Medulla oblongata (tissue), 1 donor: Measurements from ENCODE around the gene ABCA1.
"Not testable (repeated sequence)": the region's sequence is repeated elsewhere in the genome, so short reads cannot be mapped to it uniquely, and the experiment has no call there.

Source experiments
- DNase-seq: peaks from one replicate; pipeline ENCODE4 v3.0.0-alpha.2; 2015; ENCODE audit errors: extremely low spot score

Gene ABCA1

DNA sequence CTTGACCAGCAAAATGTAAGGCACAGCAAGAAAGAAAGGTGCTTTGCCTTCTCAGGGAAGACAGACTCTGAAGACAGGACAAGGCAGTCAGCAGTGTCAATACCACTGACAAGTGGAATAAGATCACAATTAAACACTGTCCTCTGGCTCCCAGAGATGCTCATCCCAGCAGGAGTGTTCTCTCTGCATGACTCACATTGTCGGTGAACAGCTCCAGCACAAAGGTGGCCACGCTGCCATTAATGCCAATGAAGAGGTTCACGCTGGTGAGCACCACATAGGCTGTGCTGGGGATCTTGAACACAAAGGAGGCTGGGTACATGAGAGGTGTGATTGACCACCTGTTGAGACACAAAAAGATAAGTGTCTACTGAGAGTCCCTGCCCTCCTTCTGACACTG is 132.1 kb downstream of the ABCA1 start:
- no peak for DNase-seq

DNA sequence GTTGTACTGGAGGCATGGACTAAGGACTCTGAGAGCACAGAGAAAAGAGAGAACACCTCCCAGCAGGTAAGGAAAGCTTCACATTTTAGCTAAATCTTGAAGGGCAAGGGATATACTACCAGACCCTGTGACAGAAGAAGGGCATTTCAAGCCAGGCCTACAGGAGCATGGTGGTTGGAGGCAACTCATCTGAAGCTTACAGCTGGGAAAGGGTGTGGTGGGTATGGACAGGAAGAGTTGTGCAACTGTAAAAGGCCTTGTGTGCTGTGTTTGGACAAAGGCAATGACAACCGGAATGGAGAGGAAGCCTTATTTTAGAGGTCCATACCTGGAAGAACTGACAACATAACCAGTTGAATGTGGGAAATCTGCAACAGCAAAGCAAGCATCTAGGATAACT is 132.9 kb downstream of the ABCA1 start:
- no peak for DNase-seq

DNA sequence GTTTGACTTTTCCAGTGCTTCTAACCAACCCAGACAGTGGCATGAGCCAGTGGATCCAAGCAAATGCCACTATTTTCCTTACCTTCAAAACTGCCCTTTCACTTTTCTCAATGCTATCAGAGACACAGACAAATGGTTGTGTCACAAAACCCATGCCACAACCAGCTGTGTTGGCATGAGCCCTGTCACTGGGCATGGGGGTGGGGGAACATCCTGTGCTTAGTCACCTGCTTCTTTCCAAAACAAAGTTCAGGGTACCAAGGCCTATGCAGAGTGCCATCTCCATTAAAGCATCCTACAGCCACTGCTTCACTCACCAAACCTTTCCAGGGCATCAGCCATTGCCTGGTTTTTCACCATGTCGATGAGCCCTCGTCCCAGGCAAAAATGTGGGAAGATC is 133.9 kb downstream of the ABCA1 start:
- DNase-seq, result no peak

DNA sequence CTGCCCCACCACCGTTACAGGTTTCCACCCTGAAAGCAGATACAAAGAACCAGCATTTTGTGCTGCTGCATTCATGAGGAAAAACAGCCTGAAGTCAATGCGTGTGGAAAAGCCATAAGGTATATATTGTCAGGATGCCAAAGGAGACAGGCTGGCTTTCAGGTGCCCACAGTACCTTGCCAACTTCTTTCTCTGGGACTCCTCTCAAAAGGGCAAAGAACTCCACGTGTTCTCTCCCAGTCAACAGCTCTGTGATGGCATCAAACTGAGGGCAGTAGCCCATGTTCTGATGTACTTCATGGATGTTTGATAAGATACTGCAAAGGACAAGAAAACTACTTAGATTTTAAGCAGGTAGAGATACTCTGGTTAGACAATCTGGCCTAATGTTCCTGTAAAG is 139.7 kb downstream of the ABCA1 start:
- no peak for DNase-seq

DNA sequence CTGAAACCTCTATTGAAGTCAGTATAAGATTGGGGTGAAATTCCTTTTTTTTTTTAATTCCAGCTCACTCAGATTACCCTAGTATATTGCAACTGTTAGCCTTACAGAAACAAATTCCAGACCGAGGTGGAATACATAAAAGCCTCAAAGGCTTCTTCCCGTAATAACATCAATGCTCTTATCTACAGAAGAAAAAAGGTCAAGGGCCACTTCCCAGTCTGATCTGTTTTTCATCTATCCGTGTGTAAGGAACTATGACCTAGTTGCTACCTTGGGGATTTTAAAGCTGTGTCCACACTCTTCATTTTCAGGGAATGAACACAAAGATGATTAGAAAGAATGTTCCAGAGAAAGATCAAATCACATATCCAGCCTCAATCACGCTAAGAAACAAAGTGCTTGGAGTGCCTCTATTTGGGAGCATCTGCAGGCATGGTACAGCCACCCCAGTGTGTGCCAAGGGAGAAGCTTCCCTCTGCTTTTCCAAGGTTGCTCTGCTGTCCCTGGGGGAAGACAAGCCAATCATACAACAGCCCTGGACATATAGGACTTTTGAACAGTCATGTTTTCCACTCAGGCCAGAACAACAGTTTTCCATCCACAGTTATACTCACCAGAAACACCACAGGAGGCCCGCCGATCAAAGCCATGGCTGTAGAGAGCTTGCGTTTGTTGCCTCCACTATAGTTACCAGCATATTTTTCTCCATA is 140.5 kb downstream of the ABCA1 start:
- DNase-seq, result no peak

DNA sequence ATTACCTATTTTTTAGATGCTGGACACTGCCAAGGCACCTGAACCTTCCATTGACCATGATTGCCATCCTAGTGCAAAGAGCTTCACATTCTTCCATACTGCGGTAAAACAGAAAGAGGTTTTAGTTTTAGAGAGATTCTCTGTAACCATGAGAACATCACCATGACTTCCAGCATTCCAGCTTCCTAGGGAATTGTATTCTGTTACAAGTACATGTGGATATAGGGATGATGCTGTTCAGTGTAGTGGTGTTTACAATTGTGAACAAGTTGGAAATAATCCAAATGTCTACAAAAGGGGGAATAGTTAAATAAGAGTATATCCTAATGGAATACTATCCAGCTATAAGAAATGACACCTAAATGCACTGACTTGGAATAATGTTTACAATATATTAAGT is 141.7 kb downstream of the ABCA1 start:
- no peak for DNase-seq

DNA sequence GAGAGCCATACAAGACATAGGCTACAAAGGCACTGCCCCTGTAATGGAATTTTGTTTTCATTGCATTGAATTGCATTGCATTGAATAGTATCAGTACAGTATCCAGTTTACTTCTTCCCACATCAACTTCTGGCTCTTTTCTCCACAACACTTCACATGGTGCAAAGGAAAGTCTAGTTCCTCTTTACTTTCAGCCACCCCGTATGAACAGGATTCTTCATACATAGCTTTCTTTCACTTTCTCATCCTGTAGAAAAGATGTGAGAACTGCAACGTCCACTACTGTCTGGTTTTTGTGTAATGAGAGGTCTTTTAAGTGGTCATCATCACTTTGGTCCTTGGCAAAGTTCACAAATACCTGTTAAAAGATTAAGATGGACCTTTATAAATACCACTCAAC is 143.9 kb downstream of the ABCA1 start:
- DNase-seq, result peak; percentile 41

DNA sequence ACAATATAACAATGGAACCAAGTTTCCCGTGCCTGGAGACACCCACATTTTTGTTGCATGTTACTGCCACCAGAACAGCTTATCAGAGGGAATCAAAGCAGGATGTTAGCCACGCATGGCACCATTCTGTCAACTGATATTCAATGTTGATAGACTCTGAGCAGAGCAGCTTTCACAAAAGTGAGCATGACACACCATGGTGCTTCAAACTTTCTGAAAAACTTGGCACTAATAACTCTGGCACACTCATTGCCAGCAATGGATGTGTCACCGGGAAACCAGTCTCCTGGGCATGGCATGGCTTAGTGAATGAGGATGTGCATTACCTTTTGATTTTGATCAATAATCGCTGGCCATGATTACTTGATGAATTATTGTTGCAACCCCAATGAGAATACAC is 144.4 kb downstream of the ABCA1 start:
- DNase-seq, result no peak

DNA sequence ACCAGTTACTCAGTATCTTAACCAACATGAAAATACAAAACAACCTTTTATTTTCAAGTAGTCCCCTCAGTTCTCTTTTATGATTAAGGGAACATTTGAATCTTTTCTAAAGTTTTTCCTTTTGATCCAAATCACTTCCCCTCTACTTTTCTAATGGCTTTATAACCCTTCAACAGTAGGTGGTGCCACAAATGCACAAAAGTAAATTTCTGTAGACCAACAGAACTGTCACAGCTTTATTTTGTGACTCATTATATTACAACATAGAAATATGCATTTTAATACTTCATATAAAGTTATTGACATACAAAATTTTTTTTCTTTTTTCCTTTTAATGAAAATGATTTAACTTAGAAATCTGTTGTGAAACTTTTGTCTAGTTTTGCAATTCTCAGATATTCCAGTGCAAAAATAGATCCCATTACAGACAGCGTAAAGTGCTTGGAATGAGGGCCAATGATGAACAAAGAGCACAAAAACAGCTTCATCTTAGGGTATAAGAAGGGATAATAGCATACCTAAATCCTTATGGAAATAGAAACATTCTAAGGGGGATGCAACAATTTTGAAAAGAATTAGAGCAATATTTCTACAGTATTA is 147.1 kb downstream of the ABCA1 start:
- peak; percentile 59 for DNase-seq

DNA sequence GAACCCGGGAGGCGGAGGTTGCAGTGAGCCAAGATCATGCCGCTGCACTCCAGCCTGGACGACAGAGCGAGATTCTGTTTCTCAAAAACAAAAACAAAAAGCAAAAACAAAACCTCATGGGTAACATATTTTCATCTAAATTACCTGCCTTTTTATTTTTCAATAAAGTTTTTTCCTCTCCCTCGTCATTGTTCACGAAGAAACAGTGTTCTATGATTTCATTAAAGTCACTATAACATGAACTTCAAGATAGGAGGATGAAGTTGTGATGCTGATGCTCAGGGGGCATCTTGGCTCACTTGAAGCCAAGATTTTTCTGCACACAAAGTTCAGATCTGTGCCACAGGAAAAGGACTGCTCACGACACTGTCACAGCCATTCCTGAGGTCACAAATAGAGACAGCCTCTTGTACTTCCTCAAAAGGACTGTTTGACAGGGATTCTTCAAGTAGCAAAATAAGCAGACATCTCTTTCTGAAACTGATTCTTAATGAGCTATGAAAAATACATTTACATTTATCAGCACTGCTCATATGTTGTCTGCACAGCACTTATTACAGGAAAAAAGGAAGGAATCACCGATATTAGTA is 147.9 kb downstream of the ABCA1 start:
- peak; percentile 38 for DNase-seq

DNA sequence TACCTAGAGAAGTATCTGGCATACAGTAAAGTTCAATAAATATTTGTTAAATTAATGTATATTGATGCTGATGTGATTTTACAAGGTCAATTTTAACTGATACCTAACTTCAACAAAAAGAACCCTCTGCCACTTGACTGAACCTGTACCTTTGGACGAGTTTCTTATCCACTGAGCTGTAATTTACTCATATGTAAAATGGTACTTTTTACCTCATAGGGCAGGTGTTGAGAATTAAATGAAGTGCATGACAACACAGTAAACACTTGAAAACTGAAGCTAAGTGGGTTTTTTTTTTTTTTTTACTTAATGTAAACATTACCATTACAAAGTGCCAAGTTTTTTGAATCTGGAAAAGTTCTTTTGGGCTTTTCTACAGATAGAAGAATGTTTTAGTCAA is 148.6 kb downstream of the ABCA1 start:
- no peak for DNase-seq

DNA sequence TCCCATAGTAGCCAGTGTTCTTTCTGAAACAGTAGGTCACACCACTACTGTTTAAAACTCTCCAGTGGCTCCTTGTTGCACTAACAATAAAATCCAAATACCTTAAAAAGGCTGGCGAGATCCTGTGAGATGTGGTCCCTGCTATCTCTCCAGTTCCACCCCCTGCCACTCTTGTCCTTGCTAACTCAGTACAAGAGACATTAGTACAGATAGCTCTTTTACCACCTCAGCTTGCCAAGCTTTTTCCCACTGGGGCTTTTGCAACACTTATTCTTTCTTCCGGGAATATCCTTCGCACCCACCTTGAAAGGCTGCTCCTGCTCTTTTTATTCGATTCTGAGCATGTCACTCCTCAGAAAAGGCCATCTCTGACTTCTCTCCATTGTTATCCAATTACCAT is 149.2 kb downstream of the ABCA1 start:
- no peak for DNase-seq

DNA sequence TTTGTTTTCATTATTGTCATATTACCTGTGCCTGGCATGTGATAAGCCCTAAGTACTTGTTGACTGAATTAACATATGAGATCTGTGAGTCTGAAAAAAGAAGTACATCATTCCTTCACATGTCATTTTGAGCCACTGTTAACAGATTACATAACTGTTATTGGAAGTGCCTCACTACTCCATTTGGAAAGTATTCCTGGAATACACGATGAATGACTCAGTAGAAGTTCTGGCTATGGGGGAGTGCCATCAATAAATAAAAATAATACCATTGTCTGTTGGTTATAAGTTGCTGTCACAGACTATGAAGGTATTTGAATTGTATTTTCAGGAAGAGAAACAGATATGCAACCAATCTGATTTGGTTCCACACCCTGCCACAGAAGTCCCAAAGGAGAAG is 151.2 kb downstream of the ABCA1 start:
- no peak for DNase-seq

DNA sequence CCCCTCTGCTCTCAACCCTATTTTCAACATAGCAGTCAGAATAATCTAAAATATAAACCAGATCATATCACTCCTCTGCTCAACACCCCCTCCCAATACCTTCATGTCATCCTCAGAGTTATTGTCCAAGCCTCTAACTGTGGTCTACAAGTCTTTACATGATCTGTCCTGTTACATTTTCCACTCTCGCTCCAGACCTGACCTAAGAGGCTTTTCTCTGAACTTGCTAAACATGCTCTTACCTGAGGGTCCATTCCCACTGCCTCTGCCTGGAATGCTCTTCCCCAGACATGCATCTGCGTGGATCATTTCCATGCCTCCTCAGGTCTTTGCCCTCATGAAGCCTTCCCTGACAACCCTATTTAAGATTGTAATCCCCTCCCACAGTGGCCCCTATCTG is 152.0 kb downstream of the ABCA1 start:
- no peak for DNase-seq

DNA sequence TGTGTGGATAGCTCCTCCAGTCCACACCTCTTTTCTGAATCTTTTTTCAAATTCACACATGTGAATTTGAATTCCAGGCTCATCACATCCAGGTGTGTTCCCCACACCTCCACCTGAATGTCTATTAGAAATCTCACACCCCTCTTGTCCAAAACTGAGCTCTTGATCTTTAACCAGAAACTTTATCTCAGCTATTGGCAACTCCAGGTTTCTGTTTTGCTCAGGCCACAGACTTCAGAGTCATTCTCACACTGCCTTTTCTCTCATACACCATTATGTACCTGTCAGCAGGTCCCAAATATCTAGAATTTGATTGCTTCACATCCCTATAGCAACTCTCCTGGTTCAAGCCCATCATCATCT is 152.4 kb downstream of the ABCA1 start:
- DNase-seq, result no peak

DNA sequence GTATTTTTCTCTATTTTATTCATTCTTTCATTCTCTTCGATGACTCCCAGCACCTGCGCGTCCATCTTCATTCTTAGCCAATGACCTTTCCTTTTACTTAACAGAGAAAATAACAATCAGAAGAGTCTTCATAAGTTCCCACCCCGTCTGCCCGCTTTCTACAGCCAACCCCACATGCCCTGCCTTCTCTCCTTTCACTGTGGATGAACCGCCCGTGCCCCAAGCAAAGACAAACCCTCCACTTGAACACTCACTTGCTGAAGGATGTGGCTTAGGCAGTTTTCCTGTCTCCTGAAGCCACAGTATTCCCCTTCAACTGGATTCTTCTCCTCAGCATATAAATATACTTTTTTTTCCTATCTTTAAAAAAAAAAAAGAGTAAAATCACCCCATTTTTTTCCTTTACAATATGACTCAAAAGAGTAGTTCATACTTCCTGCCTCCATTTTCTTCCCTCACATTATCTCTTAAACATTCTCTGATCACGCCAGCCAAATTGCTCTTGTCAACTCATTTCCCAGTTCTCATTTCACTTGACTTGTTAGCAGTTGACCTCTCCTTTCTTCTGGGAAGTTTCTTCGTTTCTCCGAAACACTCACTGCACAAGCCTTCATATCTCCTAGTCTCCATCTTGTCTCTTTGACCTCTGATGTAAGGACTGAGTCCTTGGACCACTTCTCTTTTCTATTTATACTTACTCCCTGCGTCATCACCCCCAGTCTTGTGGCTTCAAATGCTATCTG is 153.0 kb downstream of the ABCA1 start:
- peak; percentile 70 for DNase-seq

DNA sequence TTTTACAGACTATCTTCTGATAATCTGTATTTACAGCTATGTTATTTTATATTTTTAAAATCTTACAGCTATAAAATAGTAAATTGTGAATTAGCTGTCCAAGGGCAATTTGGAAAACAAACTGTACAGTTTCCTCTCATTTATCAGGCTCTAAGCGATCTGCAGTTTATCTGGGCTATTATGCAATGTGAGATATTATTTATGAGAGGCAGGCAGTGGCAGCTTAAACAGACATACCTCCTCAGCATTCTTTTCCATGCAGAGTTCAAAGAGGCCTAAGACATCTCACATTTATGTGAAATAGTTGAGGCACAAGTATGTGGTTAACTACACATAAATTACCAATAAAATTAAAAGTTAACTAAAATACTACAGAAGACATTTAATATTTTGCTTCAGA is 153.8 kb downstream of the ABCA1 start:
- DNase-seq, result no peak

DNA sequence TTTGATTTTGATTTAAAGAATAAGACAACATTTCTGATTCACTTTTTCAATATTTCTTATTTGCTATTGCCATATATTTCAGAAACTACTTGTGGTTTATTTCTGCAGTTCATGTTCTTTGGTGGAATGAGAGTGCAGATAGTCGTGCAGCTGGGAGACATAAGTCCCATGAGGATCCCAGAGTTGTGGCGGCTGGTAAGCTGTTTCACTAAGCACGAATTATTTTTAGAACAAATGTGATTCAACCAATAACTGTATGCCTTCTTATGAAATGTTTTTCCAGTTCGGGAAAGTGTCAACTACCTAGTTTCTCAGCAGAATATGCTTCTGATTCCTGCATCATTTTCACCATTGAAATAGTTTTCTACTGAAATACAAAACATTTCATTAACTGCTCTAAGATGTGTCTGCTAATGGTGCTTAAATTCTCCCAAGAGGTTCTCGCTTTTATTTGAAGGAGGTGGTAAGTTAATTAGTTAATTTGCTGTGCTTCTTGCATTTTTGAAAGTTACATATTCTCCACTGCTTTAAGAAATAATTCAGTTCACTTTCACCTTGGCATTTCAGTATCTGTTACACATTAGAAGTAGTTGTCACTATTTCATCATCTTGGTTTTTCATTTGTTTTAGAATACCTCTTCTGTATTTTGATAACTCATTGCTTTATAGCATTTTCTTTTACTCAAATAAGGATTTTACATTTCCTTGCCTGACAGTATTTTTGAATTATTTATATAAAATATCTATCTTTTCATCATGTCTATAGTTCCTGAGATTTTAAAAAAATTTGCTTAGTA is 155.0 kb downstream of the ABCA1 start:
- DNase-seq, result no peak

DNA sequence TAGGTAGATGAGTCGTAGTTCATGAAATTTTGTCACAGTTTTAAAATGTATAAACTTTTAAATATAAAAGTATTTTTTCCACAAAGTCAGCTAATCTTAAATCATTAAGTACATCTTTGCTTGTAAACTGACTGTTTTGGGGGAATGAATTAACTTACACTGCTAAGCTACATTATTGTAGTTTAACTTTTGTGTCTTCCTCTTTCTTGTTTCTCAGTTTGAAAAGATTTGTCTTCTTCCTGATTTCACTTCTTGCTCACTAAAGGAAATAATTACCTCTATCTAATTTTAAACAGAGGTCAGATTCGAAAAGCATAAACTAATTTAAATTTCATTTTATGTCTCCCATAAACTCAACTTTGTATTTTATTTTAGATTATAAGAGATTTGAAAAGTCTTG is 158.3 kb downstream of the ABCA1 start:
- peak; percentile 39 for DNase-seq

DNA sequence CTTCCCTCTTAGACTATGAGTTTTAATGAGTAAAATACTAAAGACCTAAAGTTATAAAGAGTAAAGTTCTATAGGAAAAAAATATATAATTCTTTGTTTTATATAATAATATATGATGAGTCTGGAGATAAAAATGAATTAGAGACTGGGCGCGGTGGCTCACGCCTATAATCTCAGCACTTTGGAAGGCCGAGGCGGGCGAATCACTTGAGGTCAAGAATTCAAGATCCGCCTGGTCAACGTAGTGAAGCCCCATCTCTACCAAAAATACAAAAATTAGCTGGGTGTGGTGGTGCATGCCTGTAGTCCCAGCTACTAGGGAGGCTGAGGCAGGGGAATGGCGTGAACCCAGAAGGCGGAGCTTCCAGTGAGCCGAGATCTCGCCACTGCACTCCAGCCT is 158.9 kb downstream of the ABCA1 start:
- DNase-seq, result not testable (repeated sequence)

DNA sequence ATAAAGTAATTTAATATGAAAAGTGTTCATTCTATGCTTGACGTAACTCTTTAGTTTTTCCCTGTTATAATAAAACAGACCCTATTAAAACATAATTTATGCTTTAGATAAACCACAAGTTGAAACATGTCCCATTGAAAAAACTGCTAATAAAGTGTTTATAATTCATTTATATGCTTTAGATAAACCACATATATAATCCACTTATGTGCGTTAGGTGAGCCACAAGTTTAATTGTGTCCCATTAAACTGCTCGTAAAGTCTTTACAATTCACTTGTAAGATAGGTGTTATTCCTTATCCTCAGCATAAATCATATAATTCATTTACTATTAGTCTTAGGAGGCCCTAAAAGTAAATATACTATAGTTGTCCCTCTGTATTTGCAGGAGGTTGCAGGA is 160.4 kb downstream of the ABCA1 start:
- DNase-seq, result no peak

DNA sequence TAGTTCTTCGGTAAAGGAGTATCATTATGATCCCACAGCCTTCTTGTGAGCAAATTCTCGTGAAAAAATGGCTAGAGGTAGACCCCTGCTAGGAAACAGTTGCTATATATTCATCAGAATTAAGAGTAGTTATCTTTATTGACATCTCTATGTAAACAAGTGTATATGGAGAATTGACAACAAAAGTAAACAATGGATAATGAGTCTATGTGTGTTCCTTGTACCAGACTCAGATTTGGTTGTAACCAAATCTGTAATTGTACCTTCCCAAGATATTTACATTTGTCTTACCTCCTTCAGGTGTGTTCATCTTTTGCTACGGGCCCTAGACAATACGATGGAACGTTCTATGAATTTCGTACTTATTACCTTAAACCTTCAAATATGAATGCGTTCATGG is 161.9 kb downstream of the ABCA1 start:
- no peak for DNase-seq
